HepG2 (cell line): ENCODE data around the gene AP2B1. TPM values are rescaled to one million over a fixed set of nuclear protein-coding genes. Genes with fewer than 3 reads are reported as not detected.

Source experiments
- BHLHE40 ChIP-seq: IDR thresholded peaks from 2 replicates; pipeline ENCODE4 v1.6.1; 2011; ENCODE audit warnings: low read length, improper control_type of control experiment
- FOSL1 ChIP-seq: sonication (generic); formaldehyde crosslinking; IDR thresholded peaks from 2 replicates; pipeline ENCODE4 v1.9.0; 2021; ENCODE audit warnings: missing genetic modification reagents, borderline replicate concordance
- FOXC1 ChIP-seq: sonication (generic); formaldehyde crosslinking; IDR thresholded peaks from 2 replicates; pipeline ENCODE4 v1.8.0; 2022; ENCODE audit warnings: mild to moderate bottlenecking, missing genetic modification reagents, borderline replicate concordance
- JUN ChIP-seq: sonication (generic); formaldehyde crosslinking; IDR thresholded peaks from 2 replicates; pipeline ENCODE4 v1.4.0; 2020; ENCODE audit warnings: mild to moderate bottlenecking, missing genetic modification reagents
- KMT2A ChIP-seq: sonication (generic); formaldehyde crosslinking; IDR thresholded peaks from 2 replicates; pipeline ENCODE4 v1.4.0; 2020; ENCODE audit warnings: missing genetic modification reagents
- MTF2 ChIP-seq: sonication (generic); formaldehyde crosslinking; IDR thresholded peaks from 2 replicates; pipeline ENCODE4 v1.5.0; 2020; ENCODE audit warnings: missing genetic modification reagents, borderline replicate concordance
- NBN ChIP-seq: fragments of 450-650 bp; conservative IDR thresholded peaks from 2 replicates; pipeline ENCODE4 v1.6.1; 2017
- NCOA2 ChIP-seq: sonication (generic); formaldehyde crosslinking; IDR thresholded peaks from 2 replicates; pipeline ENCODE4 v1.8.0; 2022; ENCODE audit warnings: inconsistent platforms
- PRDM4 ChIP-seq: sonication (generic); formaldehyde crosslinking; IDR thresholded peaks from 2 replicates; pipeline ENCODE4 v1.9.0; 2021; ENCODE audit warnings: missing genetic modification reagents, borderline replicate concordance
- TAF15 ChIP-seq: fragments of 200-400 bp; formaldehyde crosslinking; IDR thresholded peaks from one replicate; pipeline ENCODE4 v1.6.1; 2018; ENCODE audit warnings: mild to moderate bottlenecking, low read depth, low read length; ENCODE audit not compliant: poor library complexity, severe bottlenecking
- ZNF329 ChIP-seq: sonication (generic); formaldehyde crosslinking; IDR thresholded peaks from 2 replicates; pipeline ENCODE4 v1.9.0; 2021; ENCODE audit warnings: low read depth, mild to moderate bottlenecking, missing genetic modification reagents
- ZNF484 ChIP-seq: sonication (generic); formaldehyde crosslinking; IDR thresholded peaks from 2 replicates; pipeline ENCODE4 v1.5.1; 2020; ENCODE audit warnings: mild to moderate bottlenecking, low read depth, missing genetic modification reagents, borderline replicate concordance
- ZNF513 ChIP-seq: sonication (generic); formaldehyde crosslinking; conservative IDR thresholded peaks from 2 replicates; pipeline ENCODE4 v1.5.0; 2020; ENCODE audit warnings: missing genetic modification reagents
- ZNF556 ChIP-seq: sonication (generic); formaldehyde crosslinking; IDR thresholded peaks from 2 replicates; pipeline ENCODE4 v1.4.0; 2020; ENCODE audit warnings: mild to moderate bottlenecking, missing genetic modification reagents, borderline replicate concordance
- ZNF710 ChIP-seq: sonication (generic); formaldehyde crosslinking; IDR thresholded peaks from 2 replicates; pipeline ENCODE4 v1.5.0; 2020; ENCODE audit warnings: mild to moderate bottlenecking, missing genetic modification reagents, borderline replicate concordance
- polyA plus RNA-seq, 8 experiments: library from polyadenylated mRNA; depleted of rRNA in 3 of 8; stranded (reverse) in 7 of 8; unstranded in 1 of 8; fragments of >200 nt; fragmentation: Illumina TruSeq in 4 of 8; extraction: Trizol in 4 of 8; gene quantifications; 2 replicates each; pipeline versions ENCODE4 v1.2.1 to v1.2.3, GENCODE V29; 2011 to 2016; ENCODE audit warnings: low read depth in 4 of 8, missing spikeins in 1 of 8, mixed read lengths in 1 of 8; ENCODE audit not compliant: insufficient read depth in 1 of 8
- total RNA-seq, 5 experiments: library from RNA; depleted of rRNA; stranded (reverse); fragments of >200 nt; fragmentation: Illumina TruSeq; extraction: Trizol; gene quantifications; 2 replicates each; pipeline ENCODE4 v1.2.3, GENCODE V29; 2016; ENCODE audit warnings: low read depth in 1 of 5
- TF ChIP-seq, protein P1 (sequence below): sonication (generic); formaldehyde crosslinking; IDR thresholded peaks from 2 replicates; pipeline ENCODE4 v1.4.0; 2020; ENCODE audit warnings: missing genetic modification reagents
- TF ChIP-seq, protein P2 (sequence below): sonication (generic); formaldehyde crosslinking; IDR thresholded peaks from 2 replicates; pipeline ENCODE4 v1.4.0; 2020; ENCODE audit warnings: missing genetic modification reagents
- TF ChIP-seq, protein P3 (sequence below): sonication (generic); formaldehyde crosslinking; IDR thresholded peaks from 2 replicates; pipeline ENCODE4 v1.4.0; 2020; ENCODE audit warnings: mild to moderate bottlenecking, missing genetic modification reagents

AP2B1 gene
- total and polyA plus RNA-seq, 2 of the 13 experiments (the other 11 are each of a cell fraction or from before 2014, with no cell fraction given), result 23.8 to 71.3 TPM

- TF ChIP-seq NCOA2, result 0 out of 2 replicates have a peak, but pooled peaks have one; percentile 37
- no peak for TF ChIP-seq FOSL1 (CRISPR knock-in tag)
- no peak for TF ChIP-seq TAF15
- peak; percentile 85; the same call in 1 of the 2 replicates for TF ChIP-seq ZNF556 (CRISPR knock-in tag)
- TF ChIP-seq ZNF484 (CRISPR knock-in tag), result 0 out of 2 replicates have a peak, but pooled peaks have one; percentile 85
- TF ChIP-seq, protein P1, sequence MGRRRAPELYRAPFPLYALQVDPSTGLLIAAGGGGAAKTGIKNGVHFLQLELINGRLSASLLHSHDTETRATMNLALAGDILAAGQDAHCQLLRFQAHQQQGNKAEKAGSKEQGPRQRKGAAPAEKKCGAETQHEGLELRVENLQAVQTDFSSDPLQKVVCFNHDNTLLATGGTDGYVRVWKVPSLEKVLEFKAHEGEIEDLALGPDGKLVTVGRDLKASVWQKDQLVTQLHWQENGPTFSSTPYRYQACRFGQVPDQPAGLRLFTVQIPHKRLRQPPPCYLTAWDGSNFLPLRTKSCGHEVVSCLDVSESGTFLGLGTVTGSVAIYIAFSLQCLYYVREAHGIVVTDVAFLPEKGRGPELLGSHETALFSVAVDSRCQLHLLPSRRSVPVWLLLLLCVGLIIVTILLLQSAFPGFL, result no peak
- TF ChIP-seq FOXC1 (CRISPR knock-in tag), result no peak; the same call in 1 of the 2 replicates
- TF ChIP-seq ZNF329, result peak; percentile 76; the same call in 1 of the 2 replicates
- no peak for TF ChIP-seq NBN
- no peak for TF ChIP-seq MTF2 (CRISPR knock-in tag)
- TF ChIP-seq, protein P2, sequence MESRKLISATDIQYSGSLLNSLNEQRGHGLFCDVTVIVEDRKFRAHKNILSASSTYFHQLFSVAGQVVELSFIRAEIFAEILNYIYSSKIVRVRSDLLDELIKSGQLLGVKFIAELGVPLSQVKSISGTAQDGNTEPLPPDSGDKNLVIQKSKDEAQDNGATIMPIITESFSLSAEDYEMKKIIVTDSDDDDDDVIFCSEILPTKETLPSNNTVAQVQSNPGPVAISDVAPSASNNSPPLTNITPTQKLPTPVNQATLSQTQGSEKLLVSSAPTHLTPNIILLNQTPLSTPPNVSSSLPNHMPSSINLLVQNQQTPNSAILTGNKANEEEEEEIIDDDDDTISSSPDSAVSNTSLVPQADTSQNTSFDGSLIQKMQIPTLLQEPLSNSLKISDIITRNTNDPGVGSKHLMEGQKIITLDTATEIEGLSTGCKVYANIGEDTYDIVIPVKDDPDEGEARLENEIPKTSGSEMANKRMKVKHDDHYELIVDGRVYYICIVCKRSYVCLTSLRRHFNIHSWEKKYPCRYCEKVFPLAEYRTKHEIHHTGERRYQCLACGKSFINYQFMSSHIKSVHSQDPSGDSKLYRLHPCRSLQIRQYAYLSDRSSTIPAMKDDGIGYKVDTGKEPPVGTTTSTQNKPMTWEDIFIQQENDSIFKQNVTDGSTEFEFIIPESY (CRISPR knock-in tag), result peak; percentile 14; the same call in 1 of the 2 replicates
- TF ChIP-seq ZNF513 (CRISPR knock-in tag), result no peak
- peak; percentile 40; the same call in 1 of the 2 replicates for TF ChIP-seq BHLHE40
- no peak for TF ChIP-seq PRDM4 (CRISPR knock-in tag)
- TF ChIP-seq KMT2A, result peak; percentile 74
- TF ChIP-seq, protein P3, sequence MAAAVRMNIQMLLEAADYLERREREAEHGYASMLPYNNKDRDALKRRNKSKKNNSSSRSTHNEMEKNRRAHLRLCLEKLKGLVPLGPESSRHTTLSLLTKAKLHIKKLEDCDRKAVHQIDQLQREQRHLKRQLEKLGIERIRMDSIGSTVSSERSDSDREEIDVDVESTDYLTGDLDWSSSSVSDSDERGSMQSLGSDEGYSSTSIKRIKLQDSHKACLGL (CRISPR knock-in tag), result 0 out of 2 replicates have a peak, but pooled peaks have one; percentile 38
- peak; percentile 54; the same call in 1 of the 2 replicates for TF ChIP-seq ZNF710 (CRISPR knock-in tag)
- peak; percentile 68; the same call in 1 of the 2 replicates for TF ChIP-seq JUN (CRISPR knock-in tag)
Observed at GRCh38 chr17:35587074-35587961, at the start of gene AP2B1 (continued).
